Islet of Langerhans (tissue), 1 donor: Measurements from ENCODE around the gene MCTP2.
A peak's percentile ranks its signal among the peaks of the same experiment; 100 is the strongest.
"Not testable (repeated sequence)": the region's sequence is repeated elsewhere in the genome, so short reads cannot be mapped to it uniquely, and the experiment has no call there.

ENCODE experiments used
- FAIRE-seq: peaks from one replicate; lab custom pipeline; 2011; peaks lifted over from hg19 to GRCh38; lab: Jason Lieb, UNC

The MCTP2 gene

DNA sequence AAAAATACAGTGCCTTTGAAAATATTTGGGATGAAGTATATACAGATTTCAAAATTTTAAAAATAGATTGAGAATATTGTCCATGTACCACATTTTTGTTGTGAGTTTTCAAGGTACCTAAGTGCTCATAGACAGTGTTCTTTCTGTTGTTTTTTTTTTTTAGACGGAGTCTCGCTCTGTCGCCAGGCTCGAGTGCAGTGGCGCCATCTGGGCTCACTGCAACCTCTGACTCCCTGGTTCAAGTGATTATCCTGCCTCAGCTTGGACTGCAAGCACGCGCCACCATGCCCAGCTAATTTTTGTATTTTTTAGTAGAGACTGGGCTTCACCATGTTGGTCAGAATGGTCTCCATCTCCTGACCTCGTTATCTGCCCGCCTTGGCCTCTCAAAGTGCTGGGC is 223.9 kb downstream of the MCTP2 start:
- FAIRE-seq: no peak

DNA sequence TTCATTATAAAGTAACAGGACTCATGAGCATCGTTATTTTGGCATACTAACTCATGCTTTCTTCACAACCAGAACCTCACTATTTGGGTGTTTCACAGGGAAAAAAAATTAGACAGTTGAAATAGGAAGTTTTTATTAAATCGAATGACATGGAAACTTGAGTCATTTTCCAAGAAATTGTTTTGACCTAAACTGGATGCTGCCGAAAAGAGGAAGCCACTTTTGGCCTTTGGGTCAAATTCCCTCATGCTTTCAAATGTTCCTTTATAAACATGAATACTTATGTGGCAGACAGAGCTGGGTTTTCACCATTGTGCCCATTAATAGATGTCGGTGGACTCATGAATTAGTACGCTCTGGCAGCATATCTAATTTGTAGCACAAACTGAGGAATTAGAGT is 224.9 kb downstream of the MCTP2 start:
- FAIRE-seq: no peak

- no peak for FAIRE-seq
These were observed 226.3 kb downstream of the MCTP2 start for GRCh38 chr15:94457661-94458060.

GRCh38 chr15:94460624-94461023 is 229.3 kb downstream of the MCTP2 start:
- FAIRE-seq: no peak

GRCh38 chr15:94467034-94467433 is 235.7 kb downstream of the MCTP2 start:
- FAIRE-seq: peak; percentile 33

DNA sequence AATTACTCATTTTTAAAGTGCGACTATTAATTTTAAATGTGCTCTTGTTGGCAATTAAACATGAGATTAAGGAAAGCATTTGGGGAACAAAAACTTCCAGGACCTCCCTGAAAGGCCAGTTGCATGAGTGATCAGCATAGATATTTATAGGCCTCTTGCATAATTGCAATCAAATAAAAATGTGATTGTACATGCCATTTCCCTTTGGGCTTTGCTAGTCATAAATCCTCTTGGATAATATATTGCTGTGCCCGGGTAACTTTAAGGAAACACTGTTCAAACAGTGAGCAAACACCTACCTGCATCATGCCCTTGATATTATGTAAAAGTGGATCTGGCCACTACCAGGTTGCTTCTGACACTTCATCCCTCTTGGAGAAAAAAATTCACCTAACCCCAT is 239.1 kb downstream of the MCTP2 start:
- no peak for FAIRE-seq

DNA sequence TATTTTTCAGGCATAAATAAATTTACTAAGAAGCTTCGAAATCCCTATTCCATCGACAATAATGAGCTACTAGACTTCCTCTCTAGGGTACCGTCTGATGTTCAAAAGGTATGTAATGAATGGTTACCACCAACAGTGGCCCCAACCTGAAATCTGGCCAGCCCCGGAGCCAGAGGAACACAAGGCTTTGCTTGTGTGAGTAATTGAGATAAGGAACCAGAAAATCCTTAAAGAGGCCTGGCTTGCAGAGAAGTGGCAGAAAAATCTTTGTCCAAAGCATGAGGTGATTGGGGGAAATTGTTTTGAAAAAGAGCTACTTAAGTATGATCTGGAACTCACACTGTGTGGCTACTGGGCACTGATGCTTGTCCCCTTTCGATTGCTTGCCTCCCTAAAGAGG is 245.3 kb downstream of the MCTP2 start:
- FAIRE-seq: no peak

GRCh38 chr15:94477913-94478553 is 246.7 kb downstream of the MCTP2 start:
- FAIRE-seq: no peak

DNA sequence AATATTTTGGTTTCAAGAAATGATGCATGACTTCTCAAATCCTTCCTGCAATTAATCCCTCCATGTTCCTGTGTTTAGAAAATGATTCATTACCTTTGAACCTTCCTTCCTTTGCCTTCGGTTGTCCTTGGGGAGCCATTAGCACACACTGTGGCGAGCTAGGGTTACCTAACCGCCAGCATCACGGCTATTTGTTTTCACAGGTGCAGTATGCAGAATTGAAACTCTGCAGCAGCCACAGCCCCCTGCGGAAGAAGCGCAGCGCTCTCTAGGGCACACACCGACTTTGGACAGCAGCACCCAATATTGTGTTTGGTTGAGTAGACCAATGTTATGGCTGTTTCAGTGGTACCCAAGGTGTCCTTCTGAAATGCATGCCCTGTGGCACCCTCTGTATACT is 247.4 kb downstream of the MCTP2 start:
- FAIRE-seq: no peak

DNA sequence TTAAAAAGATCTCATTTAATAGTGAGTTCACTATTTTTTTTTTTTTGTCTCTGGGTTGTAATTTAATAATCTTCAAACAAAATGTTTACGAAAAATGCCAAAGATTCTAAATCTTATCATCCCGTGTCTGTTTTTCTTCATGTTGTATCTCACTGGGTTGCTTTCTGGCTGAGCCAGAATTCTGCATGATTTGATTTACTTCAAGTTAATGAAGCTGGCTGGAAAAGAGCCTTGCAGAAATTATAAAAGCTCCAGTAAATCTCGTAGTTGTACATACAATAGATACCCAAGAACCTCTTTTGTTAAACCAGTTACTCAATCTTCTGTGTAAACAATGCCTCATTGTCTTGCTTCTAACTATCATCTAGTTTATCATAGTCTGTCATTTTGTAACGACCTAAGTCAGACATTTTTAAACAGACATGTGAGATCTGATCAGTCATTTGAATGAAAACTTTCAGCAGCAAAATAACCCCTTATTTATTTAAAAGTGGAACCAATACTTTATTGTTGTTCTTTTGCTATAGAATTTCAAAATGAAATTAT is 249.0 kb downstream of the MCTP2 start:
- no peak for FAIRE-seq

GRCh38 chr15:94485148-94485719 is 253.9 kb downstream of the MCTP2 start:
- FAIRE-seq: no peak

DNA sequence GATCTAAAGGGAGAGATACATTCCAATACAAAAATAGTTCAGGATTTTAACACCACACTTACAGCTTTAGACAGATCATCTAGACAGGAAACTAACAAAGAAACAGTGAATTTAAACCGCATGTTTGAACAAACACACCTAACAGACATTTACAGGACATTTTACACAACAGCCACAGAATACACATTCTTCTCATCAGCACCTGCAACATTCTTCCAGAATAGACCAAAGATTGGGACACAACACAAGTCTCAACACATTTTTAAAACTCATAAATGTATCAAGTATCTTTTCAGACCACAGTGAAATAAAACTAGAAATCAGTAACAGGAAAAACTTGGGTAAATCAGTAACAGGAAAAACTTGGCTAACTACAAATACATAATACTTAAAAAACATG is 256.3 kb downstream of the MCTP2 start:
- FAIRE-seq: no peak

- no peak for FAIRE-seq
These were observed 261.8 kb downstream of the MCTP2 start for GRCh38 chr15:94493176-94493575.

- FAIRE-seq: not testable (repeated sequence)
These were observed 262.2 kb downstream of the MCTP2 start for GRCh38 chr15:94493586-94493985.

GRCh38 chr15:94494732-94495131 is 263.4 kb downstream of the MCTP2 start:
- no peak for FAIRE-seq

- no peak for FAIRE-seq
These were observed 271.9 kb downstream of the MCTP2 start for GRCh38 chr15:94503293-94503692.

GRCh38 chr15:94509259-94509658 is 277.9 kb downstream of the MCTP2 start:
- FAIRE-seq: no peak

DNA sequence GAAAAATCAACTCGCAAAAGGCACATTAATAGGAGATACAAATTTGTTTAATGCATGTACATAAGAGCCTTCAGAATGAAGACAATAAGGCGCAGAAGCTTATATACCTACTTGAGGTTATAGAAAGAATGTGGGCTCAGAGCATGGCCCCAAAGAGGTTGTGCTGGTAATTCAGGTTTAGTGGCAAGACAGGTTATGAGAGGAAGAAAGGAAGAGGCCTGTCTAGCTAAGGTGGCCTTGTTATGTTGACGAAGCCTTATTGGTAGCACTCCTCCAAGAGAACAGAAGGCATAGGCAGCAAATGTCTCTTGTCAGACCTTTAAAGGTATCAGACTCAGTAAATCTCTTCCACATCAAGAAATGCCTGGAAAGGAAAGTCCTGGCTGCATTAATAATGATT is 290.8 kb downstream of the MCTP2 start:
- FAIRE-seq: no peak

GRCh38 chr15:94523873-94524272 is 292.5 kb downstream of the MCTP2 start:
- no peak for FAIRE-seq

- no peak for FAIRE-seq
These were observed 293.2 kb downstream of the MCTP2 start for GRCh38 chr15:94524565-94524964.

GRCh38 chr15:94526071-94526689 is 294.8 kb downstream of the MCTP2 start:
- no peak for FAIRE-seq

GRCh38 chr15:94532226-94532625 is 300.9 kb downstream of the MCTP2 start:
- FAIRE-seq: no peak
